HG02884 (cell line): ENCODE data around the gene PRRG2.

Source experiments
- ATAC-seq: cut with Tn5 transposase; IDR thresholded peaks from one replicate; pipeline ENCODE4 v1.9.1; 2021; ENCODE audit warnings: mild to moderate bottlenecking, moderate library complexity; ENCODE audit not compliant: unreplicated experiment

Gene PRRG2

GRCh38 chr19:49581007-49581508 is at the start of gene PRRG2:
Gene PRRG2 (plus strand): TSS chr19:49581316. CDS start chr19:49583220, 1,904 bp downstream.
- ATAC-seq = no peak

GRCh38 chr19:49533551-49534488 is 47.3 kb upstream of the PRRG2 start:
- peak; percentile 50 for ATAC-seq

GRCh38 chr19:49534632-49535385 is 46.3 kb upstream of the PRRG2 start:
- no peak for ATAC-seq

- ATAC-seq = no peak
These were observed 44.1 kb upstream of the PRRG2 start for GRCh38 chr19:49536921-49537462.

GRCh38 chr19:49538643-49539042 is 42.5 kb upstream of the PRRG2 start:
- ATAC-seq = no peak

- no peak for ATAC-seq
These were observed 41.7 kb upstream of the PRRG2 start for GRCh38 chr19:49539192-49539952.

- ATAC-seq = no peak
These were observed 39.2 kb upstream of the PRRG2 start for GRCh38 chr19:49541914-49542313.

GRCh38 chr19:49542446-49542845 is 38.7 kb upstream of the PRRG2 start:
- no peak for ATAC-seq

- ATAC-seq = no peak
These were observed 38.1 kb upstream of the PRRG2 start for GRCh38 chr19:49543032-49543431.

GRCh38 chr19:49544154-49544553 is 37.0 kb upstream of the PRRG2 start:
- no peak for ATAC-seq

GRCh38 chr19:49546825-49547565 is 34.1 kb upstream of the PRRG2 start:
- no peak for ATAC-seq

GRCh38 chr19:49549045-49549444 is 32.1 kb upstream of the PRRG2 start:
- ATAC-seq = no peak

GRCh38 chr19:49551531-49551930 is 29.6 kb upstream of the PRRG2 start:
- no peak for ATAC-seq

- no peak for ATAC-seq
These were observed 28.4 kb upstream of the PRRG2 start for GRCh38 chr19:49552749-49553148.

GRCh38 chr19:49553451-49554271 is 27.5 kb upstream of the PRRG2 start:
- ATAC-seq = no peak

GRCh38 chr19:49554701-49555181 is 26.4 kb upstream of the PRRG2 start:
- no peak for ATAC-seq

- no peak for ATAC-seq
These were observed 25.3 kb upstream of the PRRG2 start for GRCh38 chr19:49555600-49556411.
